HEK293 (cell line): Measurements from ENCODE around the gene CSNK1G2.

Experiments
- CTCF ChIA-PET: fragments of 350-600 bp; formaldehyde crosslinking; extraction: SDS; loops from one replicate; lab custom pipeline; 2021; ENCODE audit warnings: antibody characterized with exemption; lab: Yijun Ruan, JAX
- POLR2A ChIA-PET: fragments of 300-600 bp; formaldehyde crosslinking; extraction: SDS; loops from one replicate; lab custom pipeline; 2020; ENCODE audit warnings: antibody characterized with exemption, inconsistent platforms; lab: Yijun Ruan, JAX
- H3K27ac ChIP-seq: fragments of 200-500 bp; sonication (Bioruptor generic); 2 replicates; pipeline ENCODE4 v1.5.1; 2014; ENCODE audit warnings: low read depth, low read length, control low read depth, inconsistent platforms; ENCODE audit errors: extremely low read depth
- H3K36me3 ChIP-seq, 2 experiments: fragments of 200-500 bp in 1 of 2; sonication (Bioruptor generic) in 1 of 2; 1 replicate in 1 of 2; 2 replicates in 1 of 2; pipeline ENCODE4 v1.5.1; 2014 to 2017; ENCODE audit warnings: inconsistent platforms in 2 of 2, low read length in 2 of 2; ENCODE audit not compliant: control insufficient read depth in 2 of 2, insufficient read depth in 1 of 2
- H3K4me1 ChIP-seq: fragments of 200-500 bp; sonication (Bioruptor generic); 2 replicates; pipeline ENCODE4 v1.5.1; 2014; ENCODE audit warnings: mild to moderate bottlenecking, low read length, inconsistent platforms; ENCODE audit not compliant: control insufficient read depth, insufficient read depth
- H3K4me3 ChIP-seq: 2 replicates; pipeline ENCODE4 v1.5.1; 2011; ENCODE audit warnings: low read depth, mild to moderate bottlenecking, control low read depth, low read length, moderate library complexity
- H3K9me3 ChIP-seq: fragments of 200-500 bp; sonication (Bioruptor generic); 2 replicates; pipeline ENCODE4 v1.5.1; 2014; ENCODE audit warnings: low read depth, low read length, inconsistent platforms; ENCODE audit not compliant: control insufficient read depth, insufficient read depth
- INSM2 ChIP-seq: fragments of 450-650 bp; formaldehyde crosslinking; IDR thresholded peaks from 2 replicates; pipeline ENCODE4 v1.5.1; 2016; ENCODE audit warnings: missing biosample characterization, missing genetic modification characterization
- MEIS1 ChIP-seq: sonication (generic); formaldehyde crosslinking; IDR thresholded peaks from 2 replicates; pipeline ENCODE4 v1.8.1; 2022; ENCODE audit warnings: missing genetic modification reagents, mild to moderate bottlenecking, borderline replicate concordance
- PATZ1 ChIP-seq: fragments of 450-650 bp; formaldehyde crosslinking; IDR thresholded peaks from 2 replicates; pipeline ENCODE4 v1.5.1; 2016; ENCODE audit warnings: missing biosample characterization, missing genetic modification characterization
- REST ChIP-seq: fragments of 450-650 bp; formaldehyde crosslinking; IDR thresholded peaks from 2 replicates; pipeline ENCODE4 v1.5.1; 2016; ENCODE audit warnings: missing biosample characterization, missing genetic modification characterization
- WT1 ChIP-seq: fragments of 450-650 bp; formaldehyde crosslinking; IDR thresholded peaks from 2 replicates; pipeline ENCODE4 v1.5.1; 2016; ENCODE audit warnings: missing biosample characterization, missing genetic modification characterization
- ZBTB17 ChIP-seq: fragments of 450-650 bp; formaldehyde crosslinking; IDR thresholded peaks from 2 replicates; pipeline ENCODE4 v1.5.1; 2016; ENCODE audit warnings: missing biosample characterization, missing genetic modification characterization
- ZBTB8A ChIP-seq: fragments of 450-650 bp; formaldehyde crosslinking; IDR thresholded peaks from 2 replicates; pipeline ENCODE4 v1.5.1; 2016; ENCODE audit warnings: missing biosample characterization, missing genetic modification characterization
- ZNF112 ChIP-seq: fragments of 450-650 bp; formaldehyde crosslinking; IDR thresholded peaks from 2 replicates; pipeline ENCODE4 v1.5.0; 2017; ENCODE audit warnings: missing biosample characterization, missing genetic modification characterization
- ZNF121 ChIP-seq: fragments of 450-650 bp; formaldehyde crosslinking; IDR thresholded peaks from 2 replicates; pipeline ENCODE4 v1.5.1; 2016; ENCODE audit warnings: missing biosample characterization, missing genetic modification characterization
- ZNF138 ChIP-seq: fragments of 450-650 bp; formaldehyde crosslinking; IDR thresholded peaks from 2 replicates; pipeline ENCODE4 v1.5.1; 2016; ENCODE audit warnings: missing biosample characterization, missing genetic modification characterization, borderline replicate concordance
- ZNF521 ChIP-seq: fragments of 450-650 bp; formaldehyde crosslinking; IDR thresholded peaks from 2 replicates; pipeline ENCODE4 v1.5.1; 2017; ENCODE audit warnings: missing biosample characterization, mild to moderate bottlenecking, missing genetic modification characterization
- ZNF596 ChIP-seq: fragments of 450-650 bp; IDR thresholded peaks from 2 replicates; pipeline ENCODE4 v1.5.0; 2018; ENCODE audit warnings: missing biosample characterization, mild to moderate bottlenecking, missing genetic modification characterization, moderate library complexity
- ZNF645 ChIP-seq: fragments of 450-650 bp; formaldehyde crosslinking; IDR thresholded peaks from 2 replicates; pipeline ENCODE4; 2016; ENCODE audit warnings: missing biosample characterization, missing genetic modification characterization
- ZNF654 ChIP-seq: fragments of 450-650 bp; formaldehyde crosslinking; IDR thresholded peaks from 2 replicates; pipeline ENCODE4 v1.5.1; 2016; ENCODE audit warnings: low read depth, missing biosample characterization, missing genetic modification characterization
- TF ChIP-seq, protein P1 (sequence below): fragments of 450-650 bp; formaldehyde crosslinking; IDR thresholded peaks from 2 replicates; pipeline ENCODE4 v1.5.1; 2017; ENCODE audit warnings: missing biosample characterization, missing genetic modification characterization
- TF ChIP-seq, protein P2 (sequence below): fragments of 450-650 bp; formaldehyde crosslinking; IDR thresholded peaks from 2 replicates; pipeline ENCODE4 v1.5.1; 2016; ENCODE audit warnings: missing biosample characterization, missing genetic modification characterization
- TF ChIP-seq, protein P3 (sequence below): fragments of 450-650 bp; formaldehyde crosslinking; IDR thresholded peaks from 2 replicates; pipeline ENCODE4 v1.5.1; 2016; ENCODE audit warnings: missing biosample characterization, missing genetic modification characterization

CSNK1G2 gene

GRCh38 chr19:1893791-1894190 lies 47.2 kb upstream of the CSNK1G2 start (continued):
- TF ChIP-seq REST (tag by site-specific recombination) (no peak), ZNF121 (no peak), ZNF645 (tag by site-specific recombination) (no peak)

GRCh38 chr19:1896508-1896907 lies 44.5 kb upstream of the CSNK1G2 start:
- no peak overlapping the region for H3K27ac ChIP-seq
- no peak overlapping the region for H3K4me3 ChIP-seq
- H3K9me3 ChIP-seq: no peaks in the 10 kb centered on the region
- H3K36me3 ChIP-seq: no peaks in the 10 kb centered on the region
- ChIA-PET CTCF (interaction anchor here (0.6 kb wide), 1 partner anchor 419 kb away, joined by 8 read pairs; no protein-coding TSS in a partner anchor), POLR2A (interaction anchor here (0.6 to 1.2 kb wide), 2 partner anchors 9 to 398 kb away, joined by 3 to 6 read pairs; partner anchors contain the start of genes ADAT3 and SCAMP4)
- TF ChIP-seq ZNF138 (tag by site-specific recombination) (no peak), ZNF654 (tag by site-specific recombination) (no peak), WT1 (no peak)
- TF ChIP-seq, protein P1, sequence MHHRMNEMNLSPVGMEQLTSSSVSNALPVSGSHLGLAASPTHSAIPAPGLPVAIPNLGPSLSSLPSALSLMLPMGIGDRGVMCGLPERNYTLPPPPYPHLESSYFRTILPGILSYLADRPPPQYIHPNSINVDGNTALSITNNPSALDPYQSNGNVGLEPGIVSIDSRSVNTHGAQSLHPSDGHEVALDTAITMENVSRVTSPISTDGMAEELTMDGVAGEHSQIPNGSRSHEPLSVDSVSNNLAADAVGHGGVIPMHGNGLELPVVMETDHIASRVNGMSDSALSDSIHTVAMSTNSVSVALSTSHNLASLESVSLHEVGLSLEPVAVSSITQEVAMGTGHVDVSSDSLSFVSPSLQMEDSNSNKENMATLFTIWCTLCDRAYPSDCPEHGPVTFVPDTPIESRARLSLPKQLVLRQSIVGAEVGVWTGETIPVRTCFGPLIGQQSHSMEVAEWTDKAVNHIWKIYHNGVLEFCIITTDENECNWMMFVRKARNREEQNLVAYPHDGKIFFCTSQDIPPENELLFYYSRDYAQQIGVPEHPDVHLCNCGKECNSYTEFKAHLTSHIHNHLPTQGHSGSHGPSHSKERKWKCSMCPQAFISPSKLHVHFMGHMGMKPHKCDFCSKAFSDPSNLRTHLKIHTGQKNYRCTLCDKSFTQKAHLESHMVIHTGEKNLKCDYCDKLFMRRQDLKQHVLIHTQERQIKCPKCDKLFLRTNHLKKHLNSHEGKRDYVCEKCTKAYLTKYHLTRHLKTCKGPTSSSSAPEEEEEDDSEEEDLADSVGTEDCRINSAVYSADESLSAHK: no peak
- TF ChIP-seq, protein P2, sequence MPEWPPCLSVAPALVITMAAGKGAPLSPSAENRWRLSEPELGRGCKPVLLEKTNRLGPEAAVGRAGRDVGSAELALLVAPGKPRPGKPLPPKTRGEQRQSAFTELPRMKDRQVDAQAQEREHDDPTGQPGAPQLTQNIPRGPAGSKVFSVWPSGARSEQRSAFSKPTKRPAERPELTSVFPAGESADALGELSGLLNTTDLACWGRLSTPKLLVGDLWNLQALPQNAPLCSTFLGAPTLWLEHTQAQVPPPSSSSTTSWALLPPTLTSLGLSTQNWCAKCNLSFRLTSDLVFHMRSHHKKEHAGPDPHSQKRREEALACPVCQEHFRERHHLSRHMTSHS: no peak
- H3K4me1 ChIP-seq: no peaks in the 10 kb centered on the region; the same call in 1 of the 2 replicates

DNA sequence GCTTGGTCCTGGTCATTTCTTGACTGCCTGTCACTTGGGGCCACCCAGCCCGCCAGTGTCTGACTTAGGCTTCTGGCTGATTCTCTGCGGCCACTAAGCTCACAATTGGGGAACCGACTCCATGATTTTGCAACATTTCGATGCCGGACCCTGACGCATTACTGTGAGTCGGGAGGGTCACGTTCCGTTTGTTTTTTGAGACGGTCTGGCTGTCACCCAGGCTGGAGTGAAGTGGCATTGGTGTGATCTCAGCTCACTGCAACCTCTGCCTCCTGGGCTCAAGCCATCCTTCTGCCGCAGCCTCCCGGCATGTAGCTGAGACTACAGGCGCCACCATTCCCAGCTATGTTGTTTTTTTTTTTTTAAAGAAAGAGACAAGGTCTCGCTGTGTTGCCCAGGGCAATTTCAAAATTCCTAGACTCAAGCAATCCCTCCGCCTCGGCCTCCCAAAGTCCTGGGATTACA lies 39.0 kb upstream of the CSNK1G2 start:
- TF ChIP-seq ZNF112 (tag by site-specific recombination) (no peak), PATZ1 (no peak), ZNF596 (no peak), ZBTB8A (tag by site-specific recombination) (no peak), ZNF521 (tag by site-specific recombination) (no peak), INSM2 (tag by site-specific recombination) (no peak), MEIS1 (no peak), ZBTB17 (tag by site-specific recombination) (no peak)
- TF ChIP-seq, protein P3, sequence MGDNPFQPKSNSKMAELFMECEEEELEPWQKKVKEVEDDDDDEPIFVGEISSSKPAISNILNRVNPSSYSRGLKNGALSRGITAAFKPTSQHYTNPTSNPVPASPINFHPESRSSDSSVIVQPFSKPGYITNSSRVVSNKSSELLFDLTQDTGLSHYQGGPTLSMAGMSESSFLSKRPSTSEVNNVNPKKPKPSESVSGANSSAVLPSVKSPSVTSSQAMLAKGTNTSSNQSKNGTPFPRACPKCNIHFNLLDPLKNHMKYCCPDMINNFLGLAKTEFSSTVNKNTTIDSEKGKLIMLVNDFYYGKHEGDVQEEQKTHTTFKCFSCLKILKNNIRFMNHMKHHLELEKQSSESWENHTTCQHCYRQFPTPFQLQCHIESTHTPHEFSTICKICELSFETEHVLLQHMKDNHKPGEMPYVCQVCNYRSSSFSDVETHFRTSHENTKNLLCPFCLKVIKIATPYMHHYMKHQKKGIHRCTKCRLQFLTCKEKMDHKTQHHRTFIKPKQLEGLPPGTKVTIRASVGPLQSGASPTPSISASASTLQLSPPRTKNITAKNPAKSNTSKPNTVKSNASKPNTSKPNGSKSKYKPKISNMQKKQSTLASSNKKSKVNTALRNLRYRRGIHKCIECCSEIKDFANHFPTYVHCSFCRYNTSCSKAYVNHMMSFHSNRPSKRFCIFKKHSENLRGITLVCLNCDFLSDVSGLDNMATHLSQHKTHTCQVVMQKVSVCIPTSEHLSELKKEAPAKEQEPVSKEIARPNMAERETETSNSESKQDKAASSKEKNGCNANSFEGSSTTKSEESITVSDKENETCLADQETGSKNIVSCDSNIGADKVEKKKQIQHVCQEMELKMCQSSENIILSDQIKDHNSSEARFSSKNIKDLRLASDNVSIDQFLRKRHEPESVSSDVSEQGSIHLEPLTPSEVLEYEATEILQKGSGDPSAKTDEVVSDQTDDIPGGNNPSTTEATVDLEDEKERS (tag by site-specific recombination): no peak
- ChIA-PET CTCF (interaction anchor here (0.6 kb wide), 2 partner anchors 49 to 641 kb away, joined by 4 read pairs; no protein-coding TSS in a partner anchor), POLR2A (interaction anchor here (0.9 kb wide), 1 partner anchor 17 kb away, joined by 3 read pairs; the partner anchor contains the start of gene ABHD17A)
- Histone ChIP-seq H3K4me1 (no peaks in the 10 kb centered on the region; the same call in 1 of the 2 replicates), H3K27ac (no peak overlapping the region), H3K9me3 (no peaks in the 10 kb centered on the region), H3K4me3 (no peak overlapping the region), H3K36me3 (no peaks in the 10 kb centered on the region; a peak in 1 of 3 replicates)
